Measurements from ENCODE around the gene OSBPL7. TPM values are rescaled to one million over a fixed set of nuclear protein-coding genes. Genes with fewer than 3 reads are reported as not detected.

OSBPL7 gene
- total and polyA plus RNA-seq, 2 of the 13 experiments (the other 11 are each of a cell fraction or from before 2014, with no cell fraction given), result 4.7 to 6.6 TPM

DNA sequence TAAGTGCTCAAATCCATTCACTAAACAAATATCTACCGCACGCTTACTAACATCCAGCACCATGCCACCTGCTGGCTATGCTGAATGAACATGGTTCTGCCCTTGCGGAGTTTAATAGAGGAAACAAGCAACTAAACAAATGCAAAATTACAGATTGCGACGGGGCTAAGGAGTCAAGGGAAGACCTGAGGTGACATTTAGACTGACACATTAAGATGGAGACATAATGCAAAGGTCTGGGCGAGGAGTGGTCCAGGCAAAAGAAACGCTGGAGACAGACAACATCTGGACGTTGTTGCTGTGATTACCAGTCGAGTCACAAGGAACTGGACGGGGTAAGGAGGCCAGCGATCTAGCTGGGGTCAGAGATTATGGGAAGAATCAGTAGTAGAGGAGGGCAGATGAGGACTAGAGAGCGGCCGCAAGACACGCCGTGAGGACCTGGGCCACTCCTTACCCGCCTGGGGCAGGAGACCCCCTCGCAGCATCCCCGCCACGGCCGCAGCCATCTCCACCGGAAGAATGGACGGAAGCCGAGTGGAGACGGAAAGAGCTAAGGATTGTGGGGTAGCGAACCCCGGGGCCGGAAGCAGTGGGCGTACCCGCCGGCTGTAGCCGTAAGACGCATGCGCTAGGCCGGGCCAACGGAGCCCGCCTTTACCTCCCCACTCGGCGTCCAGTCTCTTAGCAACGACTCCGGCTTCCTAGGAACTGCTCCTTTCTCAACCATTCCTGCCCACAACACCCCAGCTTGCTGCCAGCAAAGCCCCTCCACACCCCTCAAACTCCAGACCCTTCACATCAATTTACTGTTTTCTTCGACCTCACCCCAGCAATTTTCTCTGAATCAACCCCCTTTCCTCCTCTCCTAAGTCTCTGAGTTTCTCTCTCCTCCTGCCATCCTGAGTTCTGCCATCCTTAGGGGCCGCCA lies 9.7 kb upstream of the OSBPL7 start, which contains the start of the genes LRRC46 and MRPL10 (continued):
- no peak for TF ChIP-seq ATF7 (IDR thresholded peaks at IDR 0.05)
- no peak for TF ChIP-seq ATF7 (CRISPR knock-in tag; IDR thresholded peaks at IDR 0.05)
- TF ChIP-seq HCFC1 (IDR thresholded peaks at IDR 0.05; ENCODE audit: low read depth, low read length), result peak; percentile 68
- TF ChIP-seq TRIM22 (IDR thresholded peaks at IDR 0.05), result no peak
- no peak; the same call in 1 of the 2 replicates for TF ChIP-seq RXRB (CRISPR knock-in tag; IDR thresholded peaks at IDR 0.05; ENCODE audit: borderline replicate concordance)
- peak; percentile 67; the same call in 1 of the 2 replicates for TF ChIP-seq ZSCAN25 (CRISPR knock-in tag; IDR thresholded peaks at IDR 0.05)
- TF ChIP-seq RFXANK (CRISPR knock-in tag; IDR thresholded peaks at IDR 0.05), result peak; percentile 33; the same call in 1 of the 2 replicates
- peak; percentile 23; the same call in 1 of the 2 replicates for TF ChIP-seq ZFP36L1 (CRISPR knock-in tag; IDR thresholded peaks at IDR 0.05)
- TF ChIP-seq NONO (IDR thresholded peaks at IDR 0.05), result no peak
- peak; percentile 72; the same call in 1 of the 2 replicates for TF ChIP-seq NONO (CRISPR knock-in tag; conservative IDR thresholded peaks at IDR 0.05)
- TF ChIP-seq, protein P1, sequence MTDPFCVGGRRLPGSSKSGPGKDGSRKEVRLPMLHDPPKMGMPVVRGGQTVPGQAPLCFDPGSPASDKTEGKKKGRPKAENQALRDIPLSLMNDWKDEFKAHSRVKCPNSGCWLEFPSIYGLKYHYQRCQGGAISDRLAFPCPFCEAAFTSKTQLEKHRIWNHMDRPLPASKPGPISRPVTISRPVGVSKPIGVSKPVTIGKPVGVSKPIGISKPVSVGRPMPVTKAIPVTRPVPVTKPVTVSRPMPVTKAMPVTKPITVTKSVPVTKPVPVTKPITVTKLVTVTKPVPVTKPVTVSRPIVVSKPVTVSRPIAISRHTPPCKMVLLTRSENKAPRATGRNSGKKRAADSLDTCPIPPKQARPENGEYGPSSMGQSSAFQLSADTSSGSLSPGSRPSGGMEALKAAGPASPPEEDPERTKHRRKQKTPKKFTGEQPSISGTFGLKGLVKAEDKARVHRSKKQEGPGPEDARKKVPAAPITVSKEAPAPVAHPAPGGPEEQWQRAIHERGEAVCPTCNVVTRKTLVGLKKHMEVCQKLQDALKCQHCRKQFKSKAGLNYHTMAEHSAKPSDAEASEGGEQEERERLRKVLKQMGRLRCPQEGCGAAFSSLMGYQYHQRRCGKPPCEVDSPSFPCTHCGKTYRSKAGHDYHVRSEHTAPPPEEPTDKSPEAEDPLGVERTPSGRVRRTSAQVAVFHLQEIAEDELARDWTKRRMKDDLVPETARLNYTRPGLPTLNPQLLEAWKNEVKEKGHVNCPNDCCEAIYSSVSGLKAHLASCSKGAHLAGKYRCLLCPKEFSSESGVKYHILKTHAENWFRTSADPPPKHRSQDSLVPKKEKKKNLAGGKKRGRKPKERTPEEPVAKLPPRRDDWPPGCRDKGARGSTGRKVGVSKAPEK (CRISPR knock-in tag; IDR thresholded peaks at IDR 0.05; ENCODE audit: borderline replicate concordance), result no peak
- TF ChIP-seq KLF12 (CRISPR knock-in tag; IDR thresholded peaks at IDR 0.05; ENCODE audit: borderline replicate concordance), result peak; percentile 64; the same call in 1 of the 2 replicates
- peak; percentile 96 for TF ChIP-seq POLR2AphosphoS5 (IDR thresholded peaks at IDR 0.05; ENCODE audit: low read depth, low read length)
- no peak for TF ChIP-seq ISX (CRISPR knock-in tag; conservative IDR thresholded peaks at IDR 0.05)
- TF ChIP-seq ZSCAN31 (CRISPR knock-in tag; IDR thresholded peaks at IDR 0.05; ENCODE audit: low read depth), result no peak
- TF ChIP-seq HOXA7 (CRISPR knock-in tag; IDR thresholded peaks at IDR 0.05), result no peak; the same call in 1 of the 2 replicates
- no peak for TF ChIP-seq HNF4A (CRISPR knock-in tag; IDR thresholded peaks at IDR 0.05)
- no peak for TF ChIP-seq ZNF564 (CRISPR knock-in tag; IDR thresholded peaks at IDR 0.05)
- peak; percentile 63 for TF ChIP-seq HOMEZ (CRISPR knock-in tag; IDR thresholded peaks at IDR 0.05; ENCODE audit: low read depth)
- TF ChIP-seq SAP130 (CRISPR knock-in tag; IDR thresholded peaks at IDR 0.05; ENCODE audit: low read depth), result peak; percentile 98
- TF ChIP-seq GABPA (IDR thresholded peaks at IDR 0.05; ENCODE audit: low read depth, low read length), result peak; percentile 92
- peak; percentile 97 for TF ChIP-seq GABPA (CRISPR knock-in tag; IDR thresholded peaks at IDR 0.05; ENCODE audit: low read depth)
- TF ChIP-seq NFE2L2 (IDR thresholded peaks at IDR 0.05; ENCODE audit: low read length), result 0 out of 2 replicates have a peak, but pooled peaks have one; percentile 3
- TF ChIP-seq NRL (CRISPR knock-in tag; IDR thresholded peaks at IDR 0.05; ENCODE audit: borderline replicate concordance), result peak; percentile 86; the same call in 1 of the 2 replicates
- TF ChIP-seq, protein P2, sequence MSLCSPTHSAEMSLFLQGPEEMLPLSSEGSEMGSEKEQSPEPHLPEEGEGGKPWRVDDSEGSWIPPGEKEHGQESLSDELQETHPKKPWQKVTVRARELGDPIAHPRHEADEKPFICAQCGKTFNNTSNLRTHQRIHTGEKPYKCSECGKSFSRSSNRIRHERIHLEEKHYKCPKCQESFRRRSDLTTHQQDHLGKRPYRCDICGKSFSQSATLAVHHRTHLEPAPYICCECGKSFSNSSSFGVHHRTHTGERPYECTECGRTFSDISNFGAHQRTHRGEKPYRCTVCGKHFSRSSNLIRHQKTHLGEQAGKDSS (CRISPR knock-in tag; IDR thresholded peaks at IDR 0.05; ENCODE audit: borderline replicate concordance, low read depth), result peak; percentile 71; the same call in 1 of the 2 replicates

Measured in HepG2 (cell line).